Small intestine (tissue), 7 donors: ENCODE measurements around the gene DENND4C. TPM values are rescaled to one million over a fixed set of nuclear protein-coding genes. Genes with fewer than 3 reads are reported as not detected.
"Not testable (repeated sequence)": the region's sequence is repeated elsewhere in the genome, so short reads cannot be mapped to it uniquely, and the experiment has no call there.

ENCODE experiments used
- DNase-seq, 2 donors: peaks; one replicate each; pipeline versions ENCODE4 v3.0.0 to v3.0.0-alpha.2; 2013
- FAIRE-seq: peaks from 2 replicates; lab custom pipeline; 2012; peaks lifted over from hg19 to GRCh38; lab: Jason Lieb, UNC
- H3K27ac ChIP-seq, 3 donors: one replicate each; pipeline ENCODE4 v1.5.1; 2013; ENCODE audit warnings: low read length in 2 of 3, mild to moderate bottlenecking in 2 of 3, control low read depth in 1 of 3, inconsistent platforms in 1 of 3, low read depth in 1 of 3, moderate library complexity in 1 of 3
- H3K27me3 ChIP-seq, 3 donors: one replicate each; pipeline ENCODE4 v1.6.1; 2013; ENCODE audit warnings: low read length in 3 of 3, inconsistent platforms in 1 of 3; ENCODE audit not compliant: control insufficient read depth in 3 of 3, insufficient read depth in 3 of 3
- H3K36me3 ChIP-seq, 3 donors: one replicate each; pipeline ENCODE4 v1.6.1; 2013; ENCODE audit warnings: low read length in 3 of 3, inconsistent platforms in 1 of 3, low read depth in 1 of 3, mild to moderate bottlenecking in 1 of 3, moderate library complexity in 1 of 3; ENCODE audit not compliant: control insufficient read depth in 3 of 3, insufficient read depth in 2 of 3
- H3K4me1 ChIP-seq, 3 donors: one replicate each; pipeline ENCODE4 v1.6.1; 2013; ENCODE audit warnings: low read length in 2 of 3, inconsistent platforms in 1 of 3, low read depth in 1 of 3, mild to moderate bottlenecking in 1 of 3, moderate library complexity in 1 of 3; ENCODE audit not compliant: control insufficient read depth in 3 of 3, insufficient read depth in 2 of 3
- H3K4me3 ChIP-seq, 3 donors: one replicate each; pipeline ENCODE4 v1.5.1; 2013; ENCODE audit warnings: low read length in 3 of 3, control low read depth in 1 of 3, inconsistent platforms in 1 of 3, low read depth in 1 of 3, mild to moderate bottlenecking in 1 of 3, moderate library complexity in 1 of 3
- H3K9me3 ChIP-seq, 2 donors: one replicate each; pipeline ENCODE4 v1.6.1; 2013; ENCODE audit warnings: low read depth in 1 of 2, low read length in 1 of 2; ENCODE audit not compliant: control insufficient read depth in 2 of 2, insufficient read depth in 1 of 2
- WGBS, 3 donors: extraction: QIAGEN DNeasy Blood & Tissue Kit; methylation state at CpG; one replicate each; pipeline ENCODE4 v1.1.7; 2013; 5-methylcytosine and 5-hydroxymethylcytosine counted together
- polyA plus RNA-seq, 4 donors: library from polyadenylated mRNA; stranded (reverse) in 3 of 4; unstranded in 1 of 4; fragments of 200-250 nt in 3 of 4; fragments of 120-200 nt in 1 of 4; gene quantifications; one replicate each; pipeline versions ENCODE4 v1.2.1 to v1.2.3, GENCODE V29; 2013
- donor health status: healthy with polysubstance abuse.
- donor health status: control.
- donor health status: control.
- donor health status: Bipolar disorder and iron deficiency.
- donor health status: healthy.

The DENND4C gene
- polyA plus RNA-seq, 4 donors: 13.8 to 45.6 (median 17.7) TPM

GRCh38 chr9:19192202-19193028 lies 38.1 kb upstream of the DENND4C start:
- Histone ChIP-seq H3K27ac (peak overlapping the region in 2 of 3 donors; percentile 60 to 82), H3K36me3 (no peaks in the 10 kb centered on the region), H3K4me1 (peaks cover 0 to 16% (median 4%) of the 10 kb centered on the region in 3 donors), H3K9me3 (no peaks in the 10 kb centered on the region), H3K27me3 (no peaks in the 10 kb centered on the region), H3K4me3 (no peak overlapping the region)
- FAIRE-seq (no peak), DNase-seq (peak; percentile 38 to 78)
- WGBS, 3 donors: 16 to 48% (median 25%) methylated on average over 1 of the region's 1 CpG

GRCh38 chr9:19193029-19193324 lies 37.5 kb upstream of the DENND4C start:
- 48 to 80% (median 58%) methylated on average over 5 of the region's 5 CpGs for WGBS, 3 donors
- DNase-seq (no peak), FAIRE-seq (no peak)
- Histone ChIP-seq H3K4me1 (peaks cover 0 to 16% (median 4%) of the 10 kb centered on the region in 3 donors), H3K27me3 (no peaks in the 10 kb centered on the region), H3K36me3 (no peaks in the 10 kb centered on the region), H3K4me3 (no peak overlapping the region), H3K9me3 (no peaks in the 10 kb centered on the region), H3K27ac (peak overlapping the region in 2 of 3 donors; percentile 60 to 82)

- peaks cover 0 to 16% (median 6%) of the 10 kb centered on the region in 3 donors for H3K4me1 ChIP-seq
- not testable (repeated sequence) for H3K36me3 ChIP-seq, H3K27ac ChIP-seq, FAIRE-seq, H3K27me3 ChIP-seq, DNase-seq, H3K4me3 ChIP-seq, H3K9me3 ChIP-seq
- 84 to 93% (median 88%) methylated on average over 2 of the region's 2 CpGs for WGBS, 3 donors
Observed at GRCh38 chr9:19193358-19193973, 37.0 kb upstream of the DENND4C start.

- FAIRE-seq (no peak), DNase-seq (no peak)
- H3K27ac ChIP-seq: no peak overlapping the region
- H3K4me3 ChIP-seq: no peak overlapping the region
- H3K4me1 ChIP-seq: peaks cover 0 to 26% (median 5%) of the 10 kb centered on the region in 3 donors
- no peaks in the 10 kb centered on the region for H3K36me3 ChIP-seq
- H3K9me3 ChIP-seq: peaks cover 0 to 2% of the 10 kb centered on the region in 2 donors
- WGBS, 3 donors: 90 to 100% (median 94%) methylated on average over 1 of the region's 1 CpG
- H3K27me3 ChIP-seq: no peaks in the 10 kb centered on the region
Observed at GRCh38 chr9:19198406-19198805, 32.1 kb upstream of the DENND4C start.

GRCh38 chr9:19199012-19199411 lies 31.5 kb upstream of the DENND4C start:
- Histone ChIP-seq H3K27ac (no peak overlapping the region), H3K9me3 (peaks cover 0 to 2% of the 10 kb centered on the region in 2 donors), H3K27me3 (no peaks in the 10 kb centered on the region), H3K4me3 (no peak overlapping the region), H3K4me1 (peaks cover 0 to 25% (median 5%) of the 10 kb centered on the region in 3 donors), H3K36me3 (no peaks in the 10 kb centered on the region)
- DNase-seq (no peak), FAIRE-seq (no peak)
- WGBS, 3 donors: 91 to 95% (median 92%) methylated on average over 2 of the region's 2 CpGs

DNA sequence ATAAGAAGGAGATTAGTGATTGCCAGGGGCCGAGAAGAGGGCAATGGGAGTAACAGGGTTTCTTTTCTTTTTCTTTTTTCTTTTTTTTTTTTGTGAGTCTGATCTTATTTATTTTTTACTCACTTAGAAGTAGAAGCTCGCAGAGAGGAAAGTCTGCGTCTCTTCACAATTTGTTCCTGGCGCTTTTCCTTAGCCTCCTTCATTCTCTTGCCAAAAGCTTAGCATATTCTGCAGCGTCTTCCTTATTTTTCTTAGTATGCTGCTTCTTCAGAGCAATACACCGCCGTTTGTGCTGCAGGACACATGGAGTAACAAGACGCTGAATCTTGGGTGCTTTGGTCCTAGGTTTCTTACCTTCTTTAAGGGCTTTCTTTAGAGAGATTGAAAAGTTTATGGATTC lies 30.3 kb upstream of the DENND4C start:
- H3K4me3 ChIP-seq: no peak overlapping the region
- no peaks in the 10 kb centered on the region for H3K27me3 ChIP-seq
- H3K9me3 ChIP-seq: peaks cover 0 to 2% of the 10 kb centered on the region in 2 donors
- WGBS, 3 donors: 62 to 71% (median 71%) methylated on average over 8 of the region's 8 CpGs
- DNase-seq (no peak), FAIRE-seq (no peak)
- no peak overlapping the region for H3K27ac ChIP-seq
- H3K4me1 ChIP-seq: peaks cover 0 to 19% (median 5%) of the 10 kb centered on the region in 3 donors
- no peaks in the 10 kb centered on the region for H3K36me3 ChIP-seq

DNA sequence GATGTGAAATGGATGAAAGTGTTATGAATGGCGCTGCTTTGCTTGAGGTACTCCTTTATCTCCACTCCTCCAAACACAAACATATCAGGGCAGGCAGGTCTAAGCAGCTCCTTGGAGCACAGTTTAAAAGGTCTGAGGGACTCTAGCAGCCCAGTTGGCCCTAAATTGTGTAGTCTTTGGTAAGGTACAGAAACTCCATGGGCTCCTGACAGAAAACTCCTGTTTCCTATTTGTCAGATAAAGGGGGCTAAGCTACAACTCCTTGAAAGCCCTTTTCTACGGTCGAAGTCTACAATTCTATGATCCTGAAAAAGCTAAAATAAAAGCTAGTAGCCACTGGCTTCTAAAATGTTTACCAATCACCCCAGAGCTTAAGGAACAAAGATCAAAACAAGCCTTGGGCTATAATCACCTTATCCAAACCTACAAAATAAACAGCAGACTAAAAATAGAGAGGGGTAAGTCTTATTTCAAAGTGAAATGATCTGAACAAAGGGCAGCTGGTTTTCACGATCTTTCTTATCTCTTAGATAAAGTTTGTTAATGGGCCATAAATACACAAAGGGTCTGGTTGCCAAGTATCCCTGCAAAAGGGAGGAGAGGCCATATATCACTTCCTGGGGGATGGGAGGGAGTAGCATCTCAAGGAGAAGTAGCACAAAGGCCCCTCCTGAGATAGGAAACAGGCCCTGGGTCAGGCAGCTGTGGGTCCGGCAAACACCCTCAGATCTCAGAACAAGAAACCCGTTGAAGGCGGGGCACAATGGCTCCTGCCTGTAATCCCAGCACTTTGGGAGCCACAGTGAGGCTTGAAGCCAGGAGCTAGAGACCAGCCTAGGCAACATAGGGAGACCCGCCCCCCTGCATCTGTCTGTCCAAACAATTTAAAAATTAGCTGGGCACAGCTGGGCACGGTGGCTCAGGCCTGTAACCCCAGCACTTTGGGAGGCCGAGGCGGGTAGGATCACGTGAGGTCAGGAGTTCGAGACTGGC lies 28.3 kb upstream of the DENND4C start:
- peak; percentile 91 to 93 for DNase-seq
- FAIRE-seq: no peak
- Histone ChIP-seq H3K9me3 (peaks cover 0 to 2% of the 10 kb centered on the region in 2 donors), H3K27me3 (no peaks in the 10 kb centered on the region), H3K4me3 (no peak overlapping the region), H3K4me1 (peaks cover 0 to 19% (median 5%) of the 10 kb centered on the region in 3 donors), H3K27ac (peak overlapping the region; percentile 60 to 87 (median 75)), H3K36me3 (no peaks in the 10 kb centered on the region)
- whole genome bisulfite sequencing, 3 donors: 24 to 56% (median 30%) methylated on average over 13 of the region's 13 CpGs

GRCh38 chr9:19203058-19203457 lies 27.4 kb upstream of the DENND4C start:
- FAIRE-seq: no peak
- DNase-seq: no peak
- WGBS, 3 donors: 91 to 95% (median 93%) methylated on average over 5 of the region's 5 CpGs

More at GRCh38 chr9:19203058-19203457, 27.4 kb upstream of the DENND4C start:
- peaks cover 0 to 2% of the 10 kb centered on the region in 2 donors for H3K9me3 ChIP-seq
- no peaks in the 10 kb centered on the region for H3K36me3 ChIP-seq
- no peak overlapping the region for H3K4me3 ChIP-seq
- H3K27me3 ChIP-seq: no peaks in the 10 kb centered on the region
- H3K27ac ChIP-seq: peak overlapping the region in 1 of 3 donors; percentile 75
- H3K4me1 ChIP-seq: peaks cover 0 to 19% (median 5%) of the 10 kb centered on the region in 3 donors
